ENCODE measurements around the gene SRSF12.
"Not testable (repeated sequence)": the region's sequence is repeated elsewhere in the genome, so short reads cannot be mapped to it uniquely, and the experiment has no call there.

The SRSF12 gene

DNA sequence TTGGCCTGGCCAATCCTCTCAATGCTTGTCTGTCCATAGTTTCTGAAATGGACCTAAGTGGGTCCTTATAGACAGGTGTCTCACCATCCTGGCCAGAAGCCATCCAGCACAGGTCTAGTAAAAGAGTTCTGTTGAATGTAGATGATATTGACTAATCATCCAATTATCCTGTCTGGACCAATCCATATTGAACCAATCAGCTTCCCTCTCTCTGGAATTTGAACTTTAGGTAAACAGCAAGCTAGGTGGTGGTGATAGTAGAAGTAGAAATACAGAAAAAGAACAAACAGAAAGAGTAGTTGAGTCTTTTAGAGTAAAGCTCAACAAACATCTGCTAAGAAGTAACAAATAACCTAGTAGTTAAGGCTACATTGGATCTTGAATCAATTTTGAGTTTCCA, 46.8 kb downstream of the SRSF12 start:
- FAIRE-seq (no peak), DNase-seq (ENCODE audit: insufficient read length, low spot score) (no peak)
- TF ChIP-seq, protein P1, sequence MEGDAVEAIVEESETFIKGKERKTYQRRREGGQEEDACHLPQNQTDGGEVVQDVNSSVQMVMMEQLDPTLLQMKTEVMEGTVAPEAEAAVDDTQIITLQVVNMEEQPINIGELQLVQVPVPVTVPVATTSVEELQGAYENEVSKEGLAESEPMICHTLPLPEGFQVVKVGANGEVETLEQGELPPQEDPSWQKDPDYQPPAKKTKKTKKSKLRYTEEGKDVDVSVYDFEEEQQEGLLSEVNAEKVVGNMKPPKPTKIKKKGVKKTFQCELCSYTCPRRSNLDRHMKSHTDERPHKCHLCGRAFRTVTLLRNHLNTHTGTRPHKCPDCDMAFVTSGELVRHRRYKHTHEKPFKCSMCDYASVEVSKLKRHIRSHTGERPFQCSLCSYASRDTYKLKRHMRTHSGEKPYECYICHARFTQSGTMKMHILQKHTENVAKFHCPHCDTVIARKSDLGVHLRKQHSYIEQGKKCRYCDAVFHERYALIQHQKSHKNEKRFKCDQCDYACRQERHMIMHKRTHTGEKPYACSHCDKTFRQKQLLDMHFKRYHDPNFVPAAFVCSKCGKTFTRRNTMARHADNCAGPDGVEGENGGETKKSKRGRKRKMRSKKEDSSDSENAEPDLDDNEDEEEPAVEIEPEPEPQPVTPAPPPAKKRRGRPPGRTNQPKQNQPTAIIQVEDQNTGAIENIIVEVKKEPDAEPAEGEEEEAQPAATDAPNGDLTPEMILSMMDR (IDR thresholded peaks at IDR 0.05; ENCODE audit: insufficient read depth, missing control alignments), result no peak

DNA sequence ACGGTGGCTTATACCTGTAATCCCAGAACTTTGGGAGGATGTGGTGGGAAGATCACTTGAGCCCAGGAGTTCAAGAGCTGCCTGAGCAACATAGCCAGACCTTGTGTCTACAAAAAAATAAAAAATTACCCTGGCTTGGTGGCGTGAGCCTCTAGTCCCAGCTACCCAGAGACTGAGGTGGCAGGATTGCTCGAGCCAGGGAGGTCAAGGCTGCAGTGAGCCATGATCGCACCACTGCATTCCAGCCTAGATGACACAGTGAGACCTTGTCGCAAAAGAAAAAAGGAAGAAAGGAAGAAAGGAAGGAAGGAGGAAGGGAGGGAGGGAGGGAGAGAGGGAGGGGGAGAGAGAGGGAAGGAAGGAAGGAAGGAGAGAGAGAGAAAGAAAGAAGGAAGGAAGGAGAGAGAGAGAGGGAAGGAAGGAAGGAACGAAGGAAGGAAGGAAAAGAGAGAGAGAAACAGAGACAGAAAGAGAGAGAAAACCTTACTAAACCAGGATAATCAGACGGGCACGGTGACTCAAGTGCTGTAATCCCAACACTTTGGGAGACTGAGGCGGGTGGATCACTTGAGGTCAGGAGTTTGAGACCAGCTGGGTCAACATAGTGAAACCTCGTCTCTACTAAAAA, 48.2 kb downstream of the SRSF12 start:
- TF ChIP-seq, protein P1 (IDR thresholded peaks at IDR 0.05; ENCODE audit: insufficient read depth, missing control alignments), result no peak
- FAIRE-seq (no peak), DNase-seq (ENCODE audit: insufficient read length, low spot score) (no peak)

DNA sequence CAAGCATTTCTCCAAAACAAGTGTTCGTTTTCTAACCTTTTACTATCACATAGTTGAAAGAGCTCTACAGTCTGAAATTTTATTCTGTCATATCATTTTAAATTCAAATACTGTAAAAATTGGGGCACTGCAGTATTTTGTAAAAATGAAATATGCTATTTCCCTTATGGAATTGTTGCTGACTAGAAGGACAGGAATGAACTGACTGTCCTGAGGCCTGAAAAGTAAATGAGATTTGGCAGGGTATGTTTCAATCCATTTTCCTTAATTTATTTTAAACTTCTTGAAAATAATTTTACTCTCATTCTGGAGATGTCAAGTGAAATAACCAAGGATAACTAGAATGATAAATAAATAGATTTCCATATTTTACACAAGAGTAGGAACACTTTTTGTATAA, 49.2 kb downstream of the SRSF12 start:
- TF ChIP-seq, protein P1 (IDR thresholded peaks at IDR 0.05; ENCODE audit: insufficient read depth, missing control alignments), result no peak
- FAIRE-seq (no peak), DNase-seq (ENCODE audit: insufficient read length, low spot score) (no peak)

DNA sequence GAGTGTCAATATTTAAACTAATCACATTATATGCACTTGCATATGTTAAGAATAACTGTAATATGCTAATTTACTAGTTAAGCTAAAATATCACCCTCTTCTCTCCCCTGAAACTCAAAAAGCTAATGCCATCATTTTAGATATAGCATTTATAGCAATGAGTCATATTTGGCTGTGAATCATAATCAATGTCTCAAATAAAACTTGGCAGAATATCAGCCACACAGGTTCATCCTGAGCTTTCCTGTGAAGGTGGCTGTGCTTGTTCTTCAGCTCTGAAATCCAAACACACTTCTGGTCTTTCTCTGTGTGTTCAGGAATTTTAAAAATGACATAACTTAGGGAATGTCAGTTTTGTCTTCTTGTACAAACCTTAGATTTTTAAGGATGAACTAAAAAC, 50.1 kb downstream of the SRSF12 start:
- no peak for FAIRE-seq
- TF ChIP-seq, protein P1 (IDR thresholded peaks at IDR 0.05; ENCODE audit: insufficient read depth, missing control alignments), result no peak
- no peak for DNase-seq (ENCODE audit: insufficient read length, low spot score)

DNA sequence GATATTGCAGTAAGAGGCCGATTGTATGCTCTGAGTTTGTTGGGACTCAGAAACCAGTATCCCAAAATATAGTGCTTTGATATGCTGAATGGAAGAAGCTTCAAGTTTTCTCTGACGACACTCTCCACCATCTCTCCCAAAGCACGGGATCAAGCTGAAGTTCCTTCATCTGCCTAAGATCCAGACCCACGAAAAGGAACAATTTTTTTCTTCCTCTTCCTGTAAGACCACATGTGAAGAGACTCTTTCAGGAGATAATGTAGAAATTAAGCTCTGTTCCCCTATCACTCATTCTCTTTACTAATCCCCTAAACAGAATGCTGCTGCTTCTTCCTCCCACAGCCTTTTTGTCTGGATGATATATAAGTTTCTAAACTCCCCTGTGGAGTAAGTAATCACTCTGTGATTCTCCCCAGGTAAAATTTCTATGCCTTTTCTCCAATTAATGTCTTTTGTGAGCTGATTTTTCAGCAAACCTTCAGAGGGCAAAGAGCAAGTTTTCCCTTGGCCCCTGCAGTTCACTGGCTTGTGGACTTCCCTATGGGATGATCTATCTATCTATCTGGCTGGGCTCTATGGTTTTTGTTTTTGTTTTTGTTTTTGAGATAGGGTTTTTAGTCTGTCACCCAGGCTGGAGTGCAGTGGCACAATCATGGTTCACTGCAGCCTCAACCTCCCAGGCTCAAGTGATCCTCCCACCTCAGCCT, 50.8 kb downstream of the SRSF12 start:
- DNase-seq (ENCODE audit: insufficient read length, low spot score) (no peak), FAIRE-seq (no peak)
- TF ChIP-seq, protein P1 (IDR thresholded peaks at IDR 0.05; ENCODE audit: insufficient read depth, missing control alignments), result no peak

DNA sequence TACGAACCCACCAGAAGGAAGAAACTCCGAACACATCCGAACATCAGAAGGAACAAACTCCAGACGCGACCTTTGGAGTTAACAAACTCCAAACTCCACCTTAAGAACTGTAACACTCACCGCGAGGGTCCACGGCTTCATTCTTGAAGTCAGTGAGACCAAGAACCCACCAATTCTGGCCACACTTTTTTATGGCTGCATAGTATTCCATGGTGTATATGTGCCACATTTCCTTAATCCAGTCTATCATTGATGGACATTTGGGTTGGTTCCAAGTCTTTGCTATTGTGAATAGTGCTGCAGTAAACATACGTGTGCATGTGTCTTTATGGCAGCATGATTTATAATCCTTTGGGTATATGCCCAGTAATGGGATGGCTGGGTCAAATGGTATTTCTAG, 51.8 kb downstream of the SRSF12 start:
- FAIRE-seq; DNase-seq (ENCODE audit: insufficient read length, low spot score): not testable (repeated sequence)

DNA sequence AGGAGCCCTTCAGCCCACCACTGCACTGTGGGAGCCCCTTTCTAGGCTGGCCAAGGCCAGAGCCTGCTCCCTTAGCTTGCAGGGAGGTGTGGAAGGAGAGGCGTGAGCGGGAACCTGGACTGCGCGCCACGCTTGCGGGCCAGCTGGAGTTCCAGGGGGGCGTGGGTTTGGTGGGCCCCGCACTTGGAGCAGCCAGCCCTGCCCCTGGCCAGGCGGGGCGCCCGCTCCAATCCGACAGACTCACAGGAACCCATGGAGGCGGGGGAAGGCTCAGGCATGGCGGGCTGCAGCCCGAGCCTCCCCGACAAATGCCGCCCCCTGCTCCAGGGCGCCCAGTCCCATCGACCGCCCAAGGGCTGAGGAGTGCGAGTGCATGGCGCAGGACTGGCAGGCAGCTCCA, 52.9 kb downstream of the SRSF12 start:
- not testable (repeated sequence) for FAIRE-seq; DNase-seq (ENCODE audit: insufficient read length, low spot score)

DNA sequence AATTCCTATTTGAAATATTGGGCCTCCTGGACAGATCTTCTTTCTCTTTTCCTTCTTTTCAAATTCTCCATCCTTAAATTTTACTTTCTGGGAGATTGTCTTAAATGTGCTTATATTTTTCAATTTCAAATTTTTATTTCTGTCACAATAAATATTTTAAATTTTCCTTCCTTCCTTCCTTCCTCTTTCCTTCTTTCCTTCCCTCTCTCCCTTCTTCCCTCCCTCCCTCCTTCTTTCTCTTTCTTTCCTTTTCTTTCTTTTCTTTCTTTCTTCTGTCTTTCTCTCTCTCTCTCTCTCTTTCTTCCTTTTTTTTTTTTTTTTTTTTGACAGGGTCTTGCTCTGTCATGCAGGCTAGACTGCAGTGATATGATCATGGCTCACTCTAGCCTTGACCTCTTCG, 54.0 kb downstream of the SRSF12 start:
- DNase-seq (ENCODE audit: insufficient read length, low spot score), result no peak
- TF ChIP-seq, protein P1 (IDR thresholded peaks at IDR 0.05; ENCODE audit: insufficient read depth, missing control alignments), result no peak
- no peak for FAIRE-seq

Measured in D721Med (cell line).